ENCODE results near the gene MAN2A2.

GRCh38 chr15:90931575-90931827 is 28.4 kb downstream of the MAN2A2 start:
- TF ChIP-seq TARDBP (IDR thresholded peaks at IDR 0.05) (no peak), ELF4 (IDR thresholded peaks at IDR 0.05) (no peak), FOXM1 (IDR thresholded peaks at IDR 0.05; ENCODE audit: borderline replicate concordance) (no peak), PKNOX1 (IDR thresholded peaks at IDR 0.05) (no peak), SUZ12 (IDR thresholded peaks at IDR 0.05) (no peak), ZNF384 (IDR thresholded peaks at IDR 0.05) (no peak), FOXK2 (IDR thresholded peaks at IDR 0.05) (no peak), HDGF (IDR thresholded peaks at IDR 0.05; ENCODE audit: borderline replicate concordance) (no peak), FOXA1 (IDR thresholded peaks at IDR 0.05) (no peak), LEF1 (IDR thresholded peaks at IDR 0.05; ENCODE audit: borderline replicate concordance) (no peak)

Data from HEK293T (cell line).